ENCODE results near the gene EPHB4. TPM values are rescaled to one million over a fixed set of nuclear protein-coding genes. Genes with fewer than 3 reads are reported as not detected.
A peak's percentile ranks its signal among the peaks of the same experiment; 100 is the strongest.

EPHB4 gene
- total RNA-seq, 1 donor from 2014 or later, result 20.3 TPM

- TF ChIP-seq CTCF (IDR thresholded peaks at IDR 0.05; ENCODE audit: borderline replicate concordance), result no peak
- Histone ChIP-seq H3K27ac (replicated peaks) (peak overlapping the region; percentile 91), H3K4me3 (peak overlapping the region; percentile 72), H3K27me3 (ENCODE audit: low read depth) (peaks cover 4% of the 10 kb centered on the region), H3K4me1 (peaks cover 42% of the 10 kb centered on the region), H3K36me3 (peaks cover 26% of the 10 kb centered on the region), H3K9me3 (replicated peaks) (no peaks in the 10 kb centered on the region)
- intact Hi-C loops (cut with micrococcal nuclease), result no loop called here
- no peak for DNase-seq
Observed at GRCh38 chr7:100826514-100827329, 601 bp downstream of the EPHB4 start.

GRCh38 chr7:100825751-100826513 is 1.4 kb downstream of the EPHB4 start:
- Histone ChIP-seq H3K4me3 (peak overlapping the region; percentile 72), H3K27ac (replicated peaks) (peak overlapping the region; percentile 91), H3K9me3 (replicated peaks) (no peaks in the 10 kb centered on the region), H3K36me3 (peaks cover 34% of the 10 kb centered on the region), H3K4me1 (peaks cover 42% of the 10 kb centered on the region), H3K27me3 (ENCODE audit: low read depth) (peaks cover 4% of the 10 kb centered on the region)
- no peak for TF ChIP-seq CTCF (IDR thresholded peaks at IDR 0.05; ENCODE audit: borderline replicate concordance)
- no peak for DNase-seq
- intact Hi-C loops (cut with micrococcal nuclease), result no loop called here

GRCh38 chr7:100825215-100825671 is 2.1 kb downstream of the EPHB4 start:
- intact Hi-C loops (cut with micrococcal nuclease), result no loop called here
- H3K4me1 ChIP-seq, result peaks cover 42% of the 10 kb centered on the region

GRCh38 chr7:100824499-100825214 is 2.7 kb downstream of the EPHB4 start:
- TF ChIP-seq CTCF (IDR thresholded peaks at IDR 0.05; ENCODE audit: borderline replicate concordance), result no peak
- peaks cover 46% of the 10 kb centered on the region for H3K36me3 ChIP-seq
- peak overlapping the region; percentile 91 for H3K27ac ChIP-seq (replicated peaks)
- DNase-seq, result no peak
- H3K4me3 ChIP-seq, result peak overlapping the region; percentile 72
- peaks cover 4% of the 10 kb centered on the region for H3K27me3 ChIP-seq (ENCODE audit: low read depth)
- H3K4me1 ChIP-seq, result peaks cover 42% of the 10 kb centered on the region
- no peaks in the 10 kb centered on the region for H3K9me3 ChIP-seq (replicated peaks)
- intact Hi-C loops (cut with micrococcal nuclease), result no loop called here

More at GRCh38 chr7:100825215-100825671, 2.1 kb downstream of the EPHB4 start:
- H3K4me3 ChIP-seq, result peak overlapping the region; percentile 72
- H3K27me3 ChIP-seq (ENCODE audit: low read depth), result peaks cover 4% of the 10 kb centered on the region
- no peak for DNase-seq
- TF ChIP-seq CTCF (IDR thresholded peaks at IDR 0.05; ENCODE audit: borderline replicate concordance), result no peak
- H3K27ac ChIP-seq (replicated peaks), result peak overlapping the region; percentile 91
- H3K36me3 ChIP-seq, result peaks cover 40% of the 10 kb centered on the region
- H3K9me3 ChIP-seq (replicated peaks), result no peaks in the 10 kb centered on the region

- H3K4me3 ChIP-seq, result no peak overlapping the region
- H3K9me3 ChIP-seq (replicated peaks), result no peaks in the 10 kb centered on the region
- TF ChIP-seq CTCF (IDR thresholded peaks at IDR 0.05; ENCODE audit: borderline replicate concordance), result no peak
- H3K27ac ChIP-seq (replicated peaks), result no peak overlapping the region
- no peaks in the 10 kb centered on the region for H3K27me3 ChIP-seq (ENCODE audit: low read depth)
- peaks cover 58% of the 10 kb centered on the region for H3K36me3 ChIP-seq
- no peak for DNase-seq
- peaks cover 36% of the 10 kb centered on the region for H3K4me1 ChIP-seq
- intact Hi-C loops (cut with micrococcal nuclease), result no loop called here
Observed at GRCh38 chr7:100823534-100823933, 3.8 kb downstream of the EPHB4 start.
